K562 (cell line): ENCODE measurements around the gene SAPCD1. TPM values are rescaled to one million over a fixed set of nuclear protein-coding genes. Genes with fewer than 3 reads are reported as not detected.

Experiments
- ATF3 ChIP-seq, 2 experiments: fragments of 450-650 bp in 1 of 2; sonication (generic) in 1 of 2; formaldehyde crosslinking in 1 of 2; IDR thresholded peaks in 1 of 2; conservative IDR thresholded peaks in 1 of 2; 2 replicates each; pipeline versions ENCODE4 v1.6.1 to v1.8.1; 2016 to 2023; ENCODE audit warnings: mild to moderate bottlenecking in 2 of 2, moderate library complexity in 2 of 2, inconsistent platforms in 1 of 2, missing genetic modification reagents in 1 of 2
- FOSL1 ChIP-seq: fragments of 200-800 bp; sonication (Bioruptor generic); conservative IDR thresholded peaks from 2 replicates; pipeline ENCODE4 v1.6.1; 2016; ENCODE audit warnings: missing genetic modification characterization, missing compliant biosample characterization
- GABPB1 ChIP-seq: sonication (generic); formaldehyde crosslinking; IDR thresholded peaks from 2 replicates; pipeline ENCODE4 v1.8.0; 2022; ENCODE audit warnings: mild to moderate bottlenecking, missing genetic modification reagents
- HMGXB4 ChIP-seq: sonication (generic); formaldehyde crosslinking; IDR thresholded peaks from 2 replicates; pipeline ENCODE4 v1.8.1; 2023; ENCODE audit warnings: mild to moderate bottlenecking, missing genetic modification reagents
- MECOM ChIP-seq: fragments of 250-450 bp; sonication (Bioruptor Pico); IDR thresholded peaks from 2 replicates; pipeline ENCODE4 v1.8.0; 2022; ENCODE audit warnings: inconsistent platforms
- MYC ChIP-seq, 2 experiments: fragments of 250-450 bp in 1 of 2; sonication (Bioruptor Pico) in 1 of 2; IDR thresholded peaks; 2 replicates each; pipeline versions ENCODE4 v1.5.1 to v1.6.1; 2012 to 2021; ENCODE audit warnings: low read depth in 2 of 2, borderline replicate concordance in 1 of 2, improper control_type of control experiment in 1 of 2, low read length in 1 of 2, mild to moderate bottlenecking in 1 of 2, moderate library complexity in 1 of 2
- PTBP1 ChIP-seq: fragments of 200-400 bp; formaldehyde crosslinking; IDR thresholded peaks from 2 replicates; pipeline ENCODE4 v1.6.1; 2017; ENCODE audit warnings: low read depth, low read length
- SRF ChIP-seq, 2 experiments: fragments of 250-450, 450-650 bp in 1 of 2; sonication (Bioruptor Pico) in 1 of 2; sonication (generic) in 1 of 2; formaldehyde crosslinking; IDR thresholded peaks; 2 replicates each; pipeline versions ENCODE4 v1.5.0 to v1.5.1; 2020 to 2022; ENCODE audit warnings: mild to moderate bottlenecking in 1 of 2, missing genetic modification reagents in 1 of 2
- TGIF2 ChIP-seq: sonication (generic); formaldehyde crosslinking; IDR thresholded peaks from 2 replicates; pipeline ENCODE4 v1.8.1; 2022; ENCODE audit warnings: mild to moderate bottlenecking, missing genetic modification reagents, moderate library complexity
- YY1 ChIP-seq, 3 experiments: IDR thresholded peaks; 2 replicates each; pipeline ENCODE4 v1.6.1; 2011; ENCODE audit warnings: low read length in 2 of 3, mild to moderate bottlenecking in 2 of 3, moderate library complexity in 2 of 3, borderline replicate concordance in 1 of 3, control low read depth in 1 of 3, low read depth in 1 of 3; ENCODE audit not compliant: insufficient read depth in 3 of 3, insufficient replicate concordance in 2 of 3, control insufficient read depth in 1 of 3, insufficient read length in 1 of 3; ENCODE audit errors: extremely low read depth in 1 of 3
- ZBTB8A ChIP-seq: fragments of 450-650 bp; IDR thresholded peaks from 2 replicates; pipeline ENCODE4 v1.6.1; 2018; ENCODE audit warnings: mild to moderate bottlenecking, moderate library complexity; ENCODE audit not compliant: partially characterized antibody
- ZNF263 ChIP-seq: sonication (generic); formaldehyde crosslinking; IDR thresholded peaks from 2 replicates; pipeline ENCODE4 v1.8.0; 2022; ENCODE audit warnings: mild to moderate bottlenecking, missing genetic modification reagents, borderline replicate concordance
- ZNF41 ChIP-seq: fragments of 250-450 bp; sonication (Bioruptor Pico); conservative IDR thresholded peaks from 2 replicates; pipeline ENCODE4 v1.4.0; 2020; ENCODE audit warnings: mild to moderate bottlenecking
- ZNF507 ChIP-seq: conservative IDR thresholded peaks from 2 replicates; pipeline ENCODE4 v1.6.1; 2017; ENCODE audit warnings: missing genetic modification characterization, missing compliant biosample characterization
- ZNF699 ChIP-seq: fragments of 250-450 bp; sonication (Bioruptor Pico); IDR thresholded peaks from 2 replicates; pipeline ENCODE4 v1.8.0; 2021; ENCODE audit warnings: mild to moderate bottlenecking, moderate library complexity; ENCODE audit not compliant: insufficient replicate concordance
- ZNF785 ChIP-seq: fragments of 250-450 bp; sonication (Bioruptor Pico); IDR thresholded peaks from 2 replicates; pipeline ENCODE4 v1.4.0; 2020; ENCODE audit warnings: mild to moderate bottlenecking
- polyA plus RNA-seq, 8 experiments: library from polyadenylated mRNA; depleted of rRNA in 4 of 8; stranded (reverse) in 5 of 8; unstranded in 3 of 8; fragments of >200 nt; fragmentation: Nextera tagmentation in 2 of 8; fragmentation: Illumina TruSeq in 1 of 8; extraction: Ambion mirVana in 2 of 8; extraction: Trizol in 1 of 8; gene quantifications; 2 replicates each; pipeline versions ENCODE4 v1.2.1 to v1.2.3, GENCODE V29; 2011 to 2014; ENCODE audit warnings: inconsistent platforms in 1 of 8, missing spikeins in 1 of 8
- total RNA-seq, 7 experiments: library from RNA; depleted of rRNA in 6 of 7; stranded (reverse); fragments of >200 nt in 6 of 7; fragmentation: Illumina TruSeq in 2 of 7; extraction: Trizol in 2 of 7; gene quantifications; 2 replicates each; pipeline versions ENCODE4 v1.2.1 to v1.2.3, GENCODE V29; 2011 to 2021; ENCODE audit warnings: low replicate concordance in 1 of 7
- TF ChIP-seq, protein P1 (sequence below): sonication (generic); formaldehyde crosslinking; IDR thresholded peaks from 2 replicates; pipeline ENCODE4 v1.9.0; 2022; ENCODE audit warnings: mild to moderate bottlenecking, missing genetic modification reagents
- TF ChIP-seq, protein P2 (sequence below): conservative IDR thresholded peaks from 2 replicates; pipeline ENCODE4 v1.6.1; 2011; ENCODE audit warnings: low read depth, mild to moderate bottlenecking, low read length; ENCODE audit not compliant: control insufficient read depth

The SAPCD1 gene
- total and polyA plus RNA-seq, 9 of the 15 experiments (the other 6 are each of a cell fraction or from before 2014, with no cell fraction given) = 2.6 to 30.2 (median 7.4) TPM

DNA sequence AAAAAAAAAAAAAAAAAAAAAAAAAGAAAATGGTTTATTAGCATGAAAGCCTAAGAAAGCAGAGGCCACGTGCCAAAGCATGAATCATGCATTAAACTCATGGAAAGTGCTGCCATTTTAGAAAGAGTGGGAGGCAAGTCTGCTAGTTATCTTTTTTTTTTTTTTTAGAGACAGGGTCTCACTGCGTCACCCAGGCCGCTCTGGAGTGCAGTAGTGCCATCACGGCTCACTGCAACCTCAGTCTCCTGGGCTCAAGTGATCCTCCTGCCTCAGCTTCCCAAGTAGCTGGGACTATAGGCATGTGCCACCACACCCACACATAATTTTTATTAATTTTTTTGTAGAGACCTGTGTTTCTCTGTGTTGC, 9.5 kb downstream of the SAPCD1 start (continued):
- TF ChIP-seq ZNF263 = no peak
- TF ChIP-seq, protein P1, sequence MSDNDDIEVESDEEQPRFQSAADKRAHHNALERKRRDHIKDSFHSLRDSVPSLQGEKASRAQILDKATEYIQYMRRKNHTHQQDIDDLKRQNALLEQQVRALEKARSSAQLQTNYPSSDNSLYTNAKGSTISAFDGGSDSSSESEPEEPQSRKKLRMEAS (CRISPR knock-in tag) = peak; percentile 57; the same call in 1 of the 2 replicates
- no peak for TF ChIP-seq ZBTB8A
- peak in 1 of 3 experiments; percentile 79 for TF ChIP-seq YY1 (IDR thresholded peaks at IDR 0.05; ENCODE audit: borderline replicate concordance in 1 of 3, control insufficient read depth in 1 of 3, extremely low read depth in 1 of 3, insufficient read depth in 3 of 3, insufficient read length in 1 of 3, insufficient replicate concordance in 2 of 3, low read depth in 1 of 3, low read length in 2 of 3)
- no peak for TF ChIP-seq PTBP1
- TF ChIP-seq, protein P2, sequence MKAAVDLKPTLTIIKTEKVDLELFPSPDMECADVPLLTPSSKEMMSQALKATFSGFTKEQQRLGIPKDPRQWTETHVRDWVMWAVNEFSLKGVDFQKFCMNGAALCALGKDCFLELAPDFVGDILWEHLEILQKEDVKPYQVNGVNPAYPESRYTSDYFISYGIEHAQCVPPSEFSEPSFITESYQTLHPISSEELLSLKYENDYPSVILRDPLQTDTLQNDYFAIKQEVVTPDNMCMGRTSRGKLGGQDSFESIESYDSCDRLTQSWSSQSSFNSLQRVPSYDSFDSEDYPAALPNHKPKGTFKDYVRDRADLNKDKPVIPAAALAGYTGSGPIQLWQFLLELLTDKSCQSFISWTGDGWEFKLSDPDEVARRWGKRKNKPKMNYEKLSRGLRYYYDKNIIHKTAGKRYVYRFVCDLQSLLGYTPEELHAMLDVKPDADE = no peak
- TF ChIP-seq SRF (CRISPR knock-in tag; IDR thresholded peaks at IDR 0.05) = no peak
- peak; percentile 8; the same call in 1 of the 2 replicates for TF ChIP-seq ATF3 (IDR thresholded peaks at IDR 0.05)
- TF ChIP-seq ATF3 (CRISPR knock-in tag; conservative IDR thresholded peaks at IDR 0.05) = no peak
- TF ChIP-seq ZNF507 = no peak
- TF ChIP-seq FOSL1 (tag) = peak; percentile 59
- TF ChIP-seq HMGXB4 (CRISPR knock-in tag) = no peak
- no peak for TF ChIP-seq ZNF699 (CRISPR knock-in tag)
- no peak for TF ChIP-seq GABPB1 (CRISPR knock-in tag)
- TF ChIP-seq MECOM (CRISPR knock-in tag) = 0 out of 2 replicates have a peak, but pooled peaks have one; percentile 13
- no peak for TF ChIP-seq ZNF41 (CRISPR knock-in tag)
- TF ChIP-seq ZNF785 = no peak
- TF ChIP-seq MYC (IDR thresholded peaks at IDR 0.05; ENCODE audit: low read depth, low read length) = peak; percentile 35; the same call in 1 of the 2 replicates
- TF ChIP-seq MYC (CRISPR knock-in tag; IDR thresholded peaks at IDR 0.05; ENCODE audit: borderline replicate concordance, low read depth) = no peak
- TF ChIP-seq TGIF2 (CRISPR knock-in tag) = no peak
